ENCODE results near the gene AMPD2.

The AMPD2 gene

DNA sequence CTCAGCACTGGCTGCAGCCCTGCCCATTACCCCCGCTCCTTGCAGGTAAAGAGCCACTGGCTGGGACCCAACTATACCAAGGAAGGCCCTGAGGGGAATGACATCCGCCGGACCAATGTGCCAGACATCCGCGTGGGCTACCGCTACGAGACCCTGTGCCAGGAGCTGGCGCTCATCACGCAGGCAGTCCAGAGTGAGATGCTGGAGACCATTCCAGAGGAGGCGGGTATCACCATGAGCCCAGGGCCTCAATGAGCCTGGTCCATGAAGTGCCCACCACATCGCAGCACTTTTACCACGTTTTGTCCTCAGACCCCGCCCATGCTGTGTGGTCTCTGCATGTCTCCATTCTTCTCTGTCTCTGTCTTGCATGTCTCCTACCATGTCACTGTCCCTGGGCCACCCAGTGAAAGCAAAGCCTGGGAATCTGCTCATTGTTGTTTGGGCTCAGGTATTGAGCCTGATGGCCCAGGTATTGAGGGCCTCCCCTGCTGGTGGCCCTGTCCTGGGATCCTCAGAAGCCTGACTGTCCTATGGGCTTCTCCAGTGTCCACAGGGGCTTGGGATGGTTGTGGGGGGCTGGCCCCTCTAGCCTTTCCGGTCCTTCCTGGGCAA lies 11.4 kb downstream of the AMPD2 start:
- DNase-seq (ENCODE audit: low read depth), result no peak

DNA sequence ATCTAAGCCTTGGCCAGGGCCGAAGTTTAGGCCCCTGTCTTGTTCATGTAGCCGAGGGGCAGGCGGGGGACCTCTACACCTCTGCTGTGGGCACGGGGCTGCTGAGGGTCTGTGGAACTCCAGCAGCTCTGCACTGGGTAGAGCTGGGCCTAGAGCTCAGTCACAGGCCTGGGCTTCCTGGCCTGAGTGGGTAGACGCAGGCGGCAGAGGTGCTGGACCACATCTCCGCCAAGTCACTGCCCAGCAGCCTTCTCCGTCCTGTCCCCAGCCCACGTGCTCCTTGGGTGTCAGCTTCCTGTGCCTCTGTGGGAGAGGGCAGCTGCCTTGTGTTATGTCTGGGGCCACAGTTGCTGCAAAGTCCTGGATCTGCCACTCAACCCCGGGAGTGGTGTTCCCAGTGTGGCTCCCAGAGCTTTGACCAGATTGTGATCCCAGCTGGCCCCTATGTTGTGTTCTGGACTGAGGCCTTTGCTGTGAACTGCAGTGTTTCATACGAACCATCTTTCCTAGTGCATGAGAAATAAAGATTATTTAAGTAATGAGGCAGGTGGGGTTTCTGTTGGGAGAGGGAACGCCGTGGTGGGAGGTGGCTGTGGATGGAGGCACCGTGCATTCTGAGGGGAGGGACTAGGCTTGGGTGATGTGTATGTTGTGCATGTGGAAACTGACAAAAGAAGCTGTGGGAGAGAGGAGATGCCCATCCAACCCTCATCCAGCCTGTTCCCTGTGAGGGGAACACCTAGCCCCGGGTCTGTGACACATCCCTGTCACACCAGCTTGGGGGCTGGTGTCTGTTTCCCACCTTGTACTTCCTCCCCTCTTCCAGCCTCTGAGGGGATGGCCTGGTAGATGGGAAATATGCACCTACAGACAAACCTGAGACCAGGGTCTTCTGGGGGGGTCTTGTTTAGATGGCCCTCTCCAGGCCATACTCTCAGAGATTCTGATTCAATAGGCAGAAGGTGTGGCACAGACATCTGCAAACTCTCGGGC lies 12.2 kb downstream of the AMPD2 start:
- no peak for DNase-seq (ENCODE audit: low read depth)

DNA sequence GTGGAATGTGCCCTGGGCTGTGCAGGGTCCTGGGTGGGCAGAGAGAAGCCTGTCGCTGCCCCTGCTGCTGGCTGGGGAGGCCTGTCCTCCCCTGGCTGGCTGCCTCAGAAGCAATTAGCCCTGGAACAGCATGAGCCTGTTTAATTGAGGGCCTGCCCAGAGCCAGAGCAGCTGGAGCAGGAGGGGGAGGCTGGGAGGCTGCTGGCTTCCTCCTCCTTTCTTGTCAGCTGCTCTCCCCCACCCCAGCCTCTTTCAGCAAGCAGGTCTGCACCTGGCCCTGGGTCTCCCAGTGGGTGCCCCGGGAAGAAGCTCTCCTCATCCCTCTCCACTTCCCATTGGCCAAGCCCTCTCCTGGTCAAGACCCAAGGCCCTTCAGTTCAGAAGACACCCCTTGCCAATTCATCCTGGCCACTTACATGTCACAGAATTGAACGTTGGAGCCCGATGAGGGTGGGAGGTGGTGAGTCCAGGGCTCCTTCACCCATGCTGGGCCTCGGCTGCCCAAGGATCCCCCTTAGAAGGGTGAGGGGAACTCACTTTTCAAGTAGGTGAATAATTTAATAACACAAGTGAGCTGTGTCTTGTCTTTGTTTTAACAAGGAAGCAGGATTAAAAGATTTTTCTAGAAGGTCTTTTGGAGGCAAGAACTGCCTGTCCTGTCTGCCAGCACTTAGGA lies 13.2 kb downstream of the AMPD2 start:
- DNase-seq (ENCODE audit: low read depth), result no peak

DNA sequence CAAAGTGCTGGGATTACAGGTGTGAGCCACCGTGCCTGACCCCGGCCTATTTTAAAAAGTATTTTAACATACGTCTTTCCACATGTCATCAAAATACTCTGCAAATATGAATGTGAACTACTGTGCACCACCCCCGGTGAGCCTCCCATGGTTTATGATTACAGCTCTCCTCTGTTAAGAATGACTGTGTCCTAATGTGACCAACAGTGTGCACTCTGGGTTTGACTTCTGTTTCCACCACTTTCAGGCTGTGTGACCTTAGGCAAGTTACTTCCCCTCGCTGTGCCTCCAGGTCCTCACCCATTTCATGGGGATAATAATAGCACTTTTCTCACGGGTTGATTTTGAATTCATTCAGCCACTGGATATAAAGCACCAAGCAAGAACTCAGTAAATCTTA lies 14.7 kb downstream of the AMPD2 start:
- no peak for DNase-seq (ENCODE audit: low read depth)

DNA sequence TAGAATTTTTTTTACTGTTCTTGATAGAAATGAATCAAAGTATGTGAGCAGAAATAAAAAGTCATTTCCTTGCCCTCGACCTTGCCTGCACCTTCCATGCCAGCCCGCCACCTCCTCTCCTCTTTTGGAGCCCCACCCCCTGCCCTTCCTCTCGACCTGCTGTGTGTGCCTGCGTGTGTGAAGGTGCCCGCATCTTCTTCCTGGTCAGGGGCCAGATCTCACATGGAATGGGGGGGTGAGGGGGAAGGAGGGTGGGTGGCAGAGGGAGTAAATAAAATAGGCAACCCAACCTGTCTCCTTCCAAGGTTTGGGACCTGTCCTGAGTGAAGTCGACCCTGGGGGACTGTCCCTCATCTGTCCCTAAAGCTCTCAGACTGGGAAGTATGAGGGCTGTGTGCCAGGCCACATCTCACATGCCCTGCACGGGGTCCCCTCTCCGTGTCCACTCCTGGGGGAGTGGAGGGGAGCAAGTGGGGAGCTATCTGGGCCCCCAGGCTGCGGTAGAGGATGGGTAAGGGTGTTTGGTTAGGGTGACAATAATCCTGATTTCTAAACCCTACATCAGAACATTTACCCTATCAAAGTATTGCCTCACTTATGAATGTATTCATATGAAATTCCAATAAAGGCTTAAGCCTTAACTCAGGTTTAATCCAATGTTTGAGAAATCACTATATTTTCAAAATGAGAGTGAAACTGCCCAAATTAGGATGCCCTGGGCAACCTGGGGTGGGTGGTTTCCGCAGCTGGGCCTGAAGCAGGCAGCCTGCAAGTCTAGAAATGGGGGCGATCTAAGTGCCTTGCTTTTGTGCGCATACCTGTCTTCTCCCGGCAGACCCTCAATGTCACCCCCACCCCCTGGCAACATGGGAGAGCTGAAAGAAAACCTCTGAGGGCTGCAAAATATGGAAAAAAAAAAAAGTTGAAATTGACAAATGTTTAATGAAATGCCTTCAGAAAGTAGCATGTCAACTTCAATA lies 15.4 kb downstream of the AMPD2 start:
- DNase-seq (ENCODE audit: low read depth), result no peak

DNA sequence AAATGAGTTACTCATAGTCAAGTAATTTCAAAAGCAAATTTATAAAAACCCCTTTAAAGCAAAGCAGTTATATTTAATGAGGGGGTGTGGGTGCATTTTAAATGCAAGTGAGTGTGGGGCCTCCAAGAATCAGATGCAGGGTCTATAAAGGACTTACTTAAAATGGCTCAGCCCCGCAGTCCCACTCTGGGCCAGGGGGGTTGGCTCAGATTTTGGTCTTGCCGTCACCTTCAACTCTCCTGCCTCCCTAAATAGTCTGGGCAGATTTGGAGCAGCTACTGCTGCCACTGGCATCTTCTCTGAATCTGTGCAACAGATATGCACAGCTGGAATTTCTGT lies 16.2 kb downstream of the AMPD2 start:
- no peak for DNase-seq (ENCODE audit: low read depth)

DNA sequence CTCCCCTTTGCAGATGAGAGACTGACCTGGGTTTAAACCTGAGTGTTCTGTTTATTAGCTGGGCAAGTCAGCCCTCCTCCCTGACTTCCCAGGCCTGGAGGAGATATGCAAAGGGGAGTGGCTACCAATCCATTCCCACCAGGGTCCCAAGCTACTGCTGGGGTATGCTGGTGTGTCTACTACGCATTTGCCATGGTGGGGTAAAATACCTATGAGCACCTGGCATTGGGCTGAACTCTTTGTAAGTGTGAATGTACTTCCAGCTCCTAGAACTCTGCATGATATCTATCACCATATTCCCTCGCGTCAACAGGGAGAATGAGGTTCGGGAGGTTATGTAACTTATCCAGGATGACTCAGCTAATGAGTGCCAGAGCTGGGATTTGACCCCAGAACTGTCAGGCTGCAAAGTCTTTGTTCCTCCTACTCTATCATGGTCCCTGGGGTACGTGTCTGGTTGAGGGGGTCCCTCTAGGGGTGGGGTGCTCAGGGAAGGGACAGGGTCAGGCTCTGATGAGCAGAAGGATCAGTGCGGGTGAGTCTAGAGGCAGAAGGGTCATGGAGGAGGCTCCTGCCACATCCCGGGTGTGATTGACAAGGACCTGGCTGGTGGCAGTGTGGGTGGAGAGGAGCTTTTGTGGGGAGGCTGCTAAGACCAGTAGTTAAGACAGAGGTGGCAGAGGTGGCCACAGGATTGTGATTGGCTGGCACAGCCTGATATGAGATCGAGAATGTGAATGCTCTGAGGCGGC lies 16.7 kb downstream of the AMPD2 start:
- DNase-seq (ENCODE audit: low read depth), result no peak

DNA sequence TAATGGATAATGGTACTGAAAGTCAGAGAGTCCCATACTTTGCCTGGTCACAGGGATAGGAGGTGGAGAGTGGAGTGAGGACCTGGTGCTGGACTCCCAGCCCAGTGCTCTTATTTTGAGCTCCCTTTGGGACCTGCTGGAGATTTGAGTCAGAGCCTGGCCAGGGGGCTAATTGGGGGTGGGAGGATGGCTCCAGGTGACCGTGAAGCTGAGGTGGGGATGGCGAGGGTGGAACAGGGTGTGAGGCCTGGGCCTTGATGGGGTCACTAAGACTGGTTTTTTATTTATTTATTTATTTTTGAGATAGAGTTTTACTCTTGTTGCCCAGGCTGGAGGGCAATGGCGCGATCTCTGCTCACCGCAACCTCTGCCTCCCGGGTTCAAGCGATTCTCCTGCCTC lies 17.8 kb downstream of the AMPD2 start:
- no peak for DNase-seq (ENCODE audit: low read depth)

DNA sequence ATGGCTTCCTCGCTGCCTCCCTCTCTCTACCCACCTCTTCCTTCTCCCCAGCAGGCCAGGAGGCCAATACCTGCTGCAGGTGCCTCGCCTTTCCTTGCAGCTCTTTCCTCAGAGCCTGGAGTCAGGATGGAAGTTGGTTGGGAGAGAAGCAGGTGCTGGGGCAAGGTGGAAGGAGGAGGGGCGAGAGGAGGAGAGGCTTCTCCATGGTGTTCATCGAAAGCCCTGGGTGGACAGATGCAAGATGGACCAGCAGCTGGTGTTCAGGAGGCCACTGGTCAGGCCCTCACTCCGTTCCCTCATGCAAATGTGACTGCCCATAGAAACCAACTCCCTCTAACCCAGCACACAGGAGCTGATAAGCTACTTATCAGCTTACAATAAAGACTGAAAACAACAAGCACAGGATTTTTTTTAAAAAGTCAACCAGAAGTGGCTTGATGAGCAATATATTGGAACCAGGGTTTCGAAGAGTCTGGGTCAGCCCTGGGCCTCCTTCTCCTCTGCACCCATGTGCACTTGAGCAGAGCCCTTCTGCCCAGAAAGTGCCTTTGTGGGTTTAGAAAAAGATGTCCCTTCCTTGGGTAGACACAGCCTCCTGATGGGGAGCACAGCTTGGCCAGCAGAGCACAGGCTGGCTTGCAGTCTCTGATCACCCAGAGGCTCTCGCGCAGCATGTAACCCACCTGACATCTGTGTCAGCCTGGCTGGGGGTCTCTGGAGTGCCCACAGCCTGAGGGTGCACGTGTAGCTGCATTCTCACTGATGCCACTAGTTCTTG lies 19.6 kb downstream of the AMPD2 start:
- DNase-seq (ENCODE audit: low read depth), result no peak

DNA sequence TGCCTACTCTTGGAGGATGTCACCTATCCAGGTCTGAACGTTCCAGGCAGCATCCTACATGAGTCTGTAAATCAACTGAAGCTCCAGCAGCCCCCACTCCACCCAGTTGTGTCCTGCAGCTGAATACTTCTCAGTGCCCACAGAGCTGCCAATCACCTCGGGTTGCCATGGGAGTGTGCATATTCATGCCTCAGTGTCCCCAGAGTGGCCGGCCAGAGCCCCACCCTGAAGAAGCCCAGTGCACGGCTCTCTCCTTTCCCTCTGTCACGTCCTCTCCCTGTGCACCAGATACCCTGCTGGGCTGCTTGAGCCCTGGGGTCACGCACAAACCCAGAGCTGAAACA lies 20.2 kb downstream of the AMPD2 start:
- DNase-seq (ENCODE audit: low read depth), result no peak

DNA sequence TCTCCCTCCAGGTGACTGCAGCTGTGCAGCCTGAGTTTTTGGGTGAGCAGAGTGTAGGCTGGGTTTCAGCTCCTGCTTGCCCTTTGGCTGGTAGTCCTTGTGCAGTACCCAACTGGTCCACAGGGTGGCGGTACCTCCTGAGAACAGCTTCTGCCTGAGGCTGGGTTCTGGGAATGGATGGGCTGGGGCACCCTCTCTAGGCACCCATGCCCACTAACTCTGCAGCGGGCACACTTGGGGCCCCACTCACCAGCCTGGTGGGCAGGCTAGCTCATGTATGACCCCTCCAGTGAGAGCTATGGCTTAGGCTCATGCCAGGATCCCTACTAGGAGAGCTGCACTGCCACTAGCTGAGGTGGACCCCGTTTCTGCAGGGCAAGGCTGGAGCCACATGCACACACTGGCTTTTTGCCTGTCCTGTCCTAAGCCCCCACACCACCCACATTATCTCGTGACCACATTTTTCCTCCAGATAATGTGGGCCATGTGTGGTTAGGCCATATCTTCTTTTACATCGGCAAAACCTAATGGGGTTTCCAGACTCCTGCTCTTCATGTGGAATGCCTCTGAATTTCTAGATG lies 20.7 kb downstream of the AMPD2 start:
- peak; percentile 84 for DNase-seq (ENCODE audit: low read depth)

DNA sequence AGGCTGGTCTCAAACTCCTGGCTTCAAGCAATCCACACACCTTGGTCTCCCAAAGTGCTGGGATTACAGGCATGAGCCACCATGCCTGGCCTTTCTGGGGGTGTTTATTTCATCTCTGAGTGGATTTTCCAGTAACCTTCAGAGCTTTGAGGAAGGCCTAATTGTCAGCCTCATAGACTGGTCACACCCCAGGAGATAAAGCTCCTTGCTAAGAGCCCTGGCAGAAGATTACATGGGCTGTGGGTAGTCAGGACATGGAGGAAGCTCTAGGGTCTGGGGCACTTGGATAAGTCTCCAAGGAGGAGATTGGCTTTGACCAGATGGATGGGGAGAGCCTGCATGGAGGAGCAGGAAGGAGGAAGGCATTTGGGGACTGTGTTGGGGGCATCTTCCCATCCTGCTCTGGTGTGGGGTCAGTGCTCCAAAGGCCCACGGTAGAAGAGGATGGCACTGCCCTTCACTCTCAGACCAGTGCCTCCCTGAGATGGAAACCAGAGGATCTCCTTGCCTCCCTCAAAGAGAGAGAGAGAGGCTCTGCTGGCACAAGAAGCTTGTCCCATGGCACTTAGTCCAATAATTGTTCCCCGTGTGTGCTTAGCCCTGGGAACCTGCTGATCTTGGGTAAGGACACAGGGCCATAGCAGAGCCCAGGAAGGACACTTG lies 21.6 kb downstream of the AMPD2 start:
- DNase-seq (ENCODE audit: low read depth), result no peak

DNA sequence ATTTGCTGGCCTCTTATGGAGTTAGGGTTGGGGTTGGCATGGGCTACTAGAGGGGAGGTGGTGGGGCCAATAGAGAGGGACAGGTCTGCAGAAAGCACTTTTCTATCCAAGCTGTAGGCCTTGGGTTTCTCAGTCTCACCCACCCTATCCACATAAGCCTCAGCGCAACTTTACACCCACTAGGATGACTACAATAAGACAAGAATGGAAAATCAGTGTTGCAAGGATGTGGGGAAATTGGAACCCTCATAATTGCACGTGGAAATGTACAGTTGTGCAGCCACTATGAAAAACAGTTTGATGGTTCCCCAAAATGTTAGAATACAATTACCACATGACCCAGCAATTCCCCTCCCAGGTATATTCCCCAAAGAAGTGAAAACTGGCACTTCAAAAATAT lies 22.2 kb downstream of the AMPD2 start:
- DNase-seq (ENCODE audit: low read depth), result no peak

DNA sequence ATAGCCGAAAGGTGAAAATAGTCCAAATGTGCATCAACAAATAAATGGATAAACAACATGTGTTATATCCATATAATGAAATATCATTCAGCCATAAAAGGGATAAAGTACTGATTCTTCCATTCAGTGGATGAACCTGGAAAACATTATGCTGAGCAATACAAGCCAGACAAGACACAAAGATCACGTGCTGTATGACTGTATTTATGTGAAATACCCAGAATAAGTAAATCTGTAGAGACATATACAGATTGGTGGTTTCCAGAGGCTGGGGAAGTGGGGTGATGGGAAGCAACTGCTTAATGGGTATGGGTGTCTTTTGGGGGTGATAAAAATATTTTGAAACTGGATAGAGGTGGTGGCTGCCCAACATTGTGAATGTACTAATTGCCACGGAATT lies 23.0 kb downstream of the AMPD2 start:
- no peak for DNase-seq (ENCODE audit: low read depth)

DNA sequence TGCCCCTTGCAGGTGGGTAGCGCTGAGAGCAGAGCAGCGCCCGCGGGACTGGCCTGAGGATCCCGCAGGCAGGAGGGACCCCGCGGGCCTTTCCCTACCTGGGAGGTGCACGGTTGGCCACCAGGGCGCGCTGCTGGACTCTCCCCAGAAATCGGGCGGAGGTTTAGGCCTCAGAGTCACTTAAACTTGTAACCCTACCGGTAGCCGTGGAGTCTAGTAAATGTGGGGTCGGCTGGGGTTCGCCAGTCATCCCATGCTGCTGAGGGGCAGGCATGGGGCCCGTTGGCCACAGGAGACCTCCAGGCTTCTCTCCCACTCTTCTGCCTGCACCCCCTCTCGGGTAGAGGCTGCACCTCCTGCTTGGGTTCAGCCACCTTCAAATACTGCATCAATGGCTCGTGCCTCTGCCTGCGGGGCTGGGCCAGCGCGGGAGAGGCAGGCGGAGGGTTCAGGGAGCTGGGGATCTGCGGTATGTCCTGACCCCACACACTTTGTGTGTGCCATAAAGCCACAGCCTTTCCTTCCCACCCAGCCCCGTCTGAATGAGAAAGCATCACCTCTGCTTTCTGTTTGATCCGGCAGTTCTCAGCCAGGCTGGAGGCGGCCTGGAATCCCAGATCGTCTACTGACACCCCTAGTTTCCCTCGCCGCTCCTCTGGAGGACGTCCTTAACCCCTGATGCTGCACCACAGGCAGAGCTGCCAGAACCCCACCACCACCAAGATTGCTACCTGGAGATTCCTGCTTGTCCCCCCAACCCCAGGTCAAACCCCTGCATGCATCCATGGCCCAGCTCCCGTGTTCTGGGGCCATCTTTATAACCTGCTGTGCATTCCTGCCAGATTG lies 24.0 kb downstream of the AMPD2 start:
- DNase-seq (ENCODE audit: low read depth), result peak; percentile 78

DNA sequence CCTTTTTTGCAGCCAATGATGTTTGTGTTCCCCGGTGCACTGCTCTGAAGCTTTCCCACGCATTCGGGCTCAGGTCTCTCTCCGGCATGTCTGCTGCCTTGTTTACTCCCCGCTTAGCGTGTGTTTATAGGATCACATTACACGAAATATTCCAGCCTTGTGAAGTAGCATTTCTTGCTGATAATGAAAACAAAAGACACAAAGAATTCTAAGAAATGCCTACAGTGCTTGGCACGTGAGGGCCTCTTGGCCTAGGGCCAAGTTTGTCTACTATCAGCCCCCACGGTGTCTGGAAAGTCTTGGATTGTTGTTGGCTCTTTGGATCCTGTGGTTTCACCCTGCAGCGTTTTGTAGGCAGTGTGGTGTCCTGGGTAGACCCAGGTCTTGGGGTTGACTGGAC lies 25.0 kb downstream of the AMPD2 start:
- DNase-seq (ENCODE audit: low read depth), result no peak

DNA sequence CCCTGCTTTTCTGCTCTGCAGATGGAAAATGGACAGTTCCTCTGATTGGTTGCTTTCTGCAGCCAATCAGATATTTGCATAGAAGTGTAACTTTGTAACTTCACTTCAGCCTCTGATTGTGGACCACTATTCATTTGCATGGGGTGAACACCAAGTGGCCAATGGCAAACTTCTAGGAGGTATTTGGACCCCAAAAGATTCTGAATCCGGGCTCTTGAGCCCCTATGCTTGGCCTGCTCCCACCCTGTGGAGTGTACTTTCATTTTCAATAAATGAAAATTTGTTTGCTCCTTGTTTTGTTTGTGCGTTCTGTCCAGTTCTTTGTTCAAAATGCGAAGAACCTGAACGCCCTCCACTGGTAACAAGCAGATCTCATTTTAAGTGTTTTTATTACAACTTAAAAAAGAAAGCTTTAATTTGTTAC lies 29.9 kb downstream of the AMPD2 start:
- no peak for DNase-seq (ENCODE audit: low read depth)

DNA sequence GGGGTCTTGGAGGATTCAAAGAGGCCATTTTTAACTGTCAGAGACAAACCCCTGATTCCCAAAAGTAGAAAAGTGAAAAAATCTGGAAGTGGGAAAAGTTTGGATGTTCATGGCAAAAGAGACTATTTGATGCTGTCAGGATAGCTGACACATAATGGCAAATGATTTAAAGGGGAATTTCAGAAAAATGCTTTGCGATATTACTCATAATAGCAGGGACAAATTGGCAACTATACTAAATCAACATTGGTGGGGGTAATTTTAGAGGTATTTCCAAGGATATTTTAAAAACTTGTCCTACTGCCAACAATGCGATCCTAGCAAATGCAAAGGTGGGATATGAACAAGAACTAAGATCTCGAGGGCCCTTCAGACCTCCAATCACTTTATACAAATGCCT lies 31.0 kb downstream of the AMPD2 start:
- DNase-seq (ENCODE audit: low read depth), result no peak

DNA sequence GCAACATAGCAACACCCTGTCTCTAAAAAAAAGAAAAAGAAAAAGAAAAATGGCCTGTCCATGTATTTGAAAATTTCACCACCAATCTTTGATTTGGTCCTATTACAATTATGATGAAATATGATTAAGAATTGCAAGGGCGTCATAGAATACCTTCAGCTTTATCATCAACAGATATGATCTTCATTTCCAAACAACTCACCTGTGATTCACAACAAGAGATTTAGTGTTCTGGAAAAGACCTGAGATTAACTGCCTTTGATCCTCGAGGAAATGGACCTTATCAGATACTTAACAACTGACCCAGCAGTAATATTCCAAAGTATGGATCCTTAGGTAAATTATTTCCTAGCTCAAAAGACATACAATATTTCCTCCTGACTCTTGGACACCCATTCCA lies 32.8 kb downstream of the AMPD2 start:
- no peak for DNase-seq (ENCODE audit: low read depth)
